ENCODE measurements around the gene SPACA4. TPM values are rescaled to one million over a fixed set of nuclear protein-coding genes. Genes with fewer than 3 reads are reported as not detected.

The SPACA4 gene
- total RNA-seq, 1 experiment from 2014 or later, result not detected

DNA sequence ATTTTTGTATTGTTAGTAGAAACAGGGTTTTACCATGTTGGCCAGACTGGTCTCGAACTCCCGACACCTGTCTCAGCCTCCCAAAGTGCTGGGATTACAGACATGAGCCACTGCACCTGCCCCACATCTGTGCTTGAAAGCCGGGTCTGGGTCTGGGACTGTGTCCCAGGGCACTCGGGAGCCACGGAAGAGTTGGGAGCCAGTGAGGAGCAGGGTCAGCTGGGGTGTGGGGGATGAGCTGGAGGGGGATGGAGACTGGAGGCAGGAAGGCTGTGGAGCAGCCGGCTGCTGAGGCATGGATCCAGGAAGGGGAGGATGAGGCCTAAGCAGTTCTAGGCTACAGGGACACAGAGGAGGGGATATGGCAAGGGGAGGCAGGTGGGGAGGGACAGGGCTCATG is 10.7 kb upstream of the SPACA4 start:
- Mint-ChIP-seq H3K9me3 (ENCODE audit: unreplicated experiment) (no peaks in the 10 kb centered on the region), H3K4me3 (ENCODE audit: unreplicated experiment) (no peak overlapping the region), H3K4me1 (ENCODE audit: low read depth, unreplicated experiment) (no peaks in the 10 kb centered on the region), H3K27ac (ENCODE audit: unreplicated experiment) (no peak overlapping the region), H3K27me3 (ENCODE audit: insufficient read depth, unreplicated experiment) (no peaks in the 10 kb centered on the region), H3K36me3 (ENCODE audit: insufficient read depth, unreplicated experiment) (no peaks in the 10 kb centered on the region)
- no peaks in the 10 kb centered on the region for H3K4me1 ChIP-seq
- no peaks in the 10 kb centered on the region for H3K36me3 ChIP-seq (ENCODE audit: control insufficient read depth, insufficient read depth, low read length)
- BruUV-seq (replicated peaks), result no TSS peak
- H3K4me3 ChIP-seq (ENCODE audit: low read depth, low read length), result no peak overlapping the region
- intact Hi-C loops (cut with micrococcal nuclease; ENCODE audit: unreplicated experiment), result no loop called here
- DNase-seq, result no peak
- no peaks in the 10 kb centered on the region for H3K9me3 ChIP-seq
- no peaks in the 10 kb centered on the region for H3K27me3 ChIP-seq (replicated peaks; ENCODE audit: control insufficient read depth, insufficient read depth, low read length)
- ChIA-PET POLR2A (no interaction called here), CTCF (no interaction called here)
- TF ChIP-seq, protein P1, sequence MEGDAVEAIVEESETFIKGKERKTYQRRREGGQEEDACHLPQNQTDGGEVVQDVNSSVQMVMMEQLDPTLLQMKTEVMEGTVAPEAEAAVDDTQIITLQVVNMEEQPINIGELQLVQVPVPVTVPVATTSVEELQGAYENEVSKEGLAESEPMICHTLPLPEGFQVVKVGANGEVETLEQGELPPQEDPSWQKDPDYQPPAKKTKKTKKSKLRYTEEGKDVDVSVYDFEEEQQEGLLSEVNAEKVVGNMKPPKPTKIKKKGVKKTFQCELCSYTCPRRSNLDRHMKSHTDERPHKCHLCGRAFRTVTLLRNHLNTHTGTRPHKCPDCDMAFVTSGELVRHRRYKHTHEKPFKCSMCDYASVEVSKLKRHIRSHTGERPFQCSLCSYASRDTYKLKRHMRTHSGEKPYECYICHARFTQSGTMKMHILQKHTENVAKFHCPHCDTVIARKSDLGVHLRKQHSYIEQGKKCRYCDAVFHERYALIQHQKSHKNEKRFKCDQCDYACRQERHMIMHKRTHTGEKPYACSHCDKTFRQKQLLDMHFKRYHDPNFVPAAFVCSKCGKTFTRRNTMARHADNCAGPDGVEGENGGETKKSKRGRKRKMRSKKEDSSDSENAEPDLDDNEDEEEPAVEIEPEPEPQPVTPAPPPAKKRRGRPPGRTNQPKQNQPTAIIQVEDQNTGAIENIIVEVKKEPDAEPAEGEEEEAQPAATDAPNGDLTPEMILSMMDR (IDR thresholded peaks at IDR 0.05; ENCODE audit: insufficient read depth in 1 of 2, low read depth in 1 of 2, low read length in 1 of 2, severe bottlenecking in 1 of 2, unreplicated experiment in 1 of 2), result no peak

DNA sequence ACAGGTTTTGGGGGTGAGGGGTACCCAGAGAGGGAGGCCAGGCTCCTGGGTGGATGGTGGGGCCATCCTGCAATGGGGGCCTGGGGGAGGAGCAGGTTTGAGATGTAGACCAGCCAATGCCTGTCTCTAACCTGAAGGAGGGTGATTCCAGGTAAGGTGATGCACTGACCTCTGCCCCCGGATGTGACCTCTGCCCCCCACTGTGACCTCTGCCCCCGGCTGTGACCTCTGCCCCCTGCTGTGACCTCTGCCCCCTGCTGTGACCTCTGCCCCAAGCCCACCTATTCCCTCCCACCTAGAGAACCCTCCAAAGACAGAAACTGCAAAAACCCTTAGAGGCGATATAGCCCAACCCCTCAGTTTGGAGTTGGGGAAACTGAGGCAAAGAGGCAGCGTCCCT is 10.3 kb upstream of the SPACA4 start:
- TF ChIP-seq, protein P1 (IDR thresholded peaks at IDR 0.05; ENCODE audit: insufficient read depth in 1 of 2, low read depth in 1 of 2, low read length in 1 of 2, severe bottlenecking in 1 of 2, unreplicated experiment in 1 of 2), result no peak
- Mint-ChIP-seq H3K4me1 (ENCODE audit: low read depth, unreplicated experiment) (no peaks in the 10 kb centered on the region), H3K36me3 (ENCODE audit: insufficient read depth, unreplicated experiment) (no peaks in the 10 kb centered on the region), H3K27me3 (ENCODE audit: insufficient read depth, unreplicated experiment) (no peaks in the 10 kb centered on the region), H3K4me3 (ENCODE audit: unreplicated experiment) (no peak overlapping the region), H3K9me3 (ENCODE audit: unreplicated experiment) (no peaks in the 10 kb centered on the region), H3K27ac (ENCODE audit: unreplicated experiment) (no peak overlapping the region)
- no peak for DNase-seq
- CTCF ChIA-PET, result no interaction called here
- H3K4me1 ChIP-seq, result no peaks in the 10 kb centered on the region
- POLR2A ChIA-PET, result no interaction called here
- intact Hi-C loops (cut with micrococcal nuclease; ENCODE audit: unreplicated experiment), result no loop called here
- no peaks in the 10 kb centered on the region for H3K9me3 ChIP-seq
- no peaks in the 10 kb centered on the region for H3K27me3 ChIP-seq (replicated peaks; ENCODE audit: control insufficient read depth, insufficient read depth, low read length)
- no peak overlapping the region for H3K4me3 ChIP-seq (ENCODE audit: low read depth, low read length)
- BruUV-seq (replicated peaks), result no TSS peak
- no peaks in the 10 kb centered on the region for H3K36me3 ChIP-seq (ENCODE audit: control insufficient read depth, insufficient read depth, low read length)

DNA sequence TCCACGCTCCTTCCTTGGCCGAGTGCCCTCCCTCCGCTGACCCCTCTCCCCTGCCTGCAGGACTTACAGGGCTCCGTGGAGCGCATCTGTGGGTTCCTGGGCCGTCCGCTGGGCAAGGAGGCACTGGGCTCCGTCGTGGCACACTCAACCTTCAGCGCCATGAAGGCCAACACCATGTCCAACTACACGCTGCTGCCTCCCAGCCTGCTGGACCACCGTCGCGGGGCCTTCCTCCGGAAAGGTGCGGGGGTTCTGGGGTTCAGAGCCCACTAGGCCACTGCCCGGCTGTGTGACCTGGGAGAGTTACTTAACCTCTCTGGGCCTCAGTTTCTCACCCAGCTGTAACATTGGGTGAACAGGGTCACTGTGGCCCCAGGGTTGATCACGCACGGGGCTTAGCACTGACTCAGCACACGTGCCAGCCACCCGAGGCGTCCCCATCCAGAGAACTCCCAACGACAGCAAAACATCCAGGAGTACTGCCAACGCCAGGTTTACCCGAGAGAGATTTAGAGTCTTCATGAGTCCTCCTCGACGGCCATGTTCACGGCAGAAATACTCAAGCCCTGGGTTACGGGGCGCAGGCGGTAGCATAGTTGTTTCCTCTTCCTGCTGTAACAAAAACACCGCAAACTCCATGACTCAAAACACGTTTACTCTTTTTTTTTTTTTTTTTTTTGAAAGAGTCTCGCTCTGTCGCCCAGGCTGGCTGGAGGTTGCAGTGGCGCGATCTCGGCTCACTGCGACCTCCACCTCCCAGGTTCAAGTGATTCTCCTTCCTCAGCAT is 9.7 kb upstream of the SPACA4 start:
- peaks cover 5% of the 10 kb centered on the region for H3K36me3 Mint-ChIP-seq (ENCODE audit: insufficient read depth, unreplicated experiment)
- Histone ChIP-seq H3K9me3 (no peaks in the 10 kb centered on the region), H3K4me3 (ENCODE audit: low read depth, low read length) (no peak overlapping the region), H3K4me1 (peaks cover 2% of the 10 kb centered on the region), H3K36me3 (ENCODE audit: control insufficient read depth, insufficient read depth, low read length) (no peaks in the 10 kb centered on the region), H3K27me3 (replicated peaks; ENCODE audit: control insufficient read depth, insufficient read depth, low read length) (no peaks in the 10 kb centered on the region)
- H3K27ac Mint-ChIP-seq (ENCODE audit: unreplicated experiment), result no peak overlapping the region
- CTCF ChIA-PET, result no interaction called here
- POLR2A ChIA-PET, result no interaction called here
- DNase-seq, result no peak
- no TSS peak for BruUV-seq (replicated peaks)
- H3K27me3 Mint-ChIP-seq (ENCODE audit: insufficient read depth, unreplicated experiment), result no peaks in the 10 kb centered on the region
- TF ChIP-seq, protein P1 (IDR thresholded peaks at IDR 0.05; ENCODE audit: insufficient read depth in 1 of 2, low read depth in 1 of 2, low read length in 1 of 2, severe bottlenecking in 1 of 2, unreplicated experiment in 1 of 2), result no peak
- no peak overlapping the region for H3K4me3 Mint-ChIP-seq (ENCODE audit: unreplicated experiment)
- H3K4me1 Mint-ChIP-seq (ENCODE audit: low read depth, unreplicated experiment), result peaks cover 2% of the 10 kb centered on the region
- intact Hi-C loops (cut with micrococcal nuclease; ENCODE audit: unreplicated experiment), result no loop called here
- no peaks in the 10 kb centered on the region for H3K9me3 Mint-ChIP-seq (ENCODE audit: unreplicated experiment)
